WTC11 (cell line): Measurements from ENCODE around the gene RRP1. TPM values are rescaled to one million over a fixed set of nuclear protein-coding genes. Genes with fewer than 3 reads are reported as not detected.

Experiments
- ATAC-seq: fragments of 200-7000 bp; cut with Tn5 transposase; 2 replicates; pipeline ENCODE4 v1.10.0; 2021; ENCODE audit warnings: mild to moderate bottlenecking, moderate library complexity
- CTCF ChIA-PET: fragments of 300-600 bp; sonication (Branson Sonifier 250); formaldehyde crosslinking; loops from one replicate; lab custom pipeline; 2021; ENCODE audit warnings: antibody characterized with exemption; lab: Charles Lee
- POLR2A ChIA-PET: fragments of 350-600 bp; sonication (Branson Sonifier 250); formaldehyde crosslinking; loops from one replicate; lab custom pipeline; 2021; ENCODE audit warnings: antibody characterized with exemption; lab: Charles Lee
- DNase-seq: peaks from one replicate; pipeline ENCODE4 v3.0.0; 2021; ENCODE audit warnings: low spot score
- H3K27ac Mint-ChIP-seq: 2 replicates; pipeline ENCODE4 v1.8.0; 2021; ENCODE audit warnings: mixed read lengths
- H3K27me3 Mint-ChIP-seq: 2 replicates; pipeline ENCODE4 v1.8.0; 2021; ENCODE audit warnings: low read depth, mild to moderate bottlenecking, moderate library complexity, mixed read lengths
- H3K36me3 Mint-ChIP-seq: 2 replicates; pipeline ENCODE4 v1.8.0; 2021; ENCODE audit warnings: mixed read lengths
- H3K4me1 Mint-ChIP-seq: 2 replicates; pipeline ENCODE4 v1.8.0; 2022; ENCODE audit warnings: mixed read lengths
- H3K4me3 Mint-ChIP-seq: 2 replicates; pipeline ENCODE4 v1.8.0; 2021; ENCODE audit warnings: mild to moderate bottlenecking, moderate library complexity, mixed read lengths
- H3K9me3 Mint-ChIP-seq: 2 replicates; pipeline ENCODE4 v1.8.0; 2021; ENCODE audit warnings: mixed read lengths
- ATF1 ChIP-seq: sonication (generic); formaldehyde crosslinking; IDR thresholded peaks from 2 replicates; pipeline ENCODE4 v1.8.1; 2023; ENCODE audit warnings: mild to moderate bottlenecking, moderate library complexity, missing genetic modification reagents
- ATF6 ChIP-seq: sonication (generic); formaldehyde crosslinking; IDR thresholded peaks from 2 replicates; pipeline ENCODE4 v1.8.1; 2023; ENCODE audit warnings: mild to moderate bottlenecking, missing genetic modification reagents
- CDX4 ChIP-seq: fragments of 250-450 bp; sonication (Bioruptor Pico); IDR thresholded peaks from 2 replicates; pipeline ENCODE4 v1.9.0; 2021; ENCODE audit warnings: moderate library complexity, mild to moderate bottlenecking, inconsistent platforms, borderline replicate concordance
- FOXJ3 ChIP-seq: sonication (generic); formaldehyde crosslinking; IDR thresholded peaks from 2 replicates; pipeline ENCODE4 v1.9.0; 2021; ENCODE audit warnings: missing genetic modification reagents, mild to moderate bottlenecking, borderline replicate concordance
- GRHL2 ChIP-seq: fragments of 250-450 bp; sonication (Bioruptor Pico); IDR thresholded peaks from 2 replicates; pipeline ENCODE4 v1.8.0; 2022; ENCODE audit warnings: mild to moderate bottlenecking, moderate library complexity; ENCODE audit not compliant: insufficient replicate concordance, severe bottlenecking
- HMGA2 ChIP-seq: fragments of 250-450 bp; sonication (Bioruptor Pico); IDR thresholded peaks from 2 replicates; pipeline ENCODE4 v1.4.0; 2021; ENCODE audit warnings: mild to moderate bottlenecking, moderate library complexity
- JUN ChIP-seq: sonication (generic); formaldehyde crosslinking; IDR thresholded peaks from 2 replicates; pipeline ENCODE4 v1.8.0; 2023; ENCODE audit warnings: mild to moderate bottlenecking, missing genetic modification reagents
- MXD4 ChIP-seq: fragments of 250-450 bp; sonication (Bioruptor Pico); IDR thresholded peaks from 2 replicates; pipeline ENCODE4 v1.8.0; 2021; ENCODE audit warnings: mild to moderate bottlenecking, moderate library complexity, borderline replicate concordance
- NFE2L1 ChIP-seq: sonication (generic); formaldehyde crosslinking; IDR thresholded peaks from 2 replicates; pipeline ENCODE4 v1.8.1; 2023; ENCODE audit warnings: missing genetic modification reagents
- NR2C2 ChIP-seq: sonication (generic); formaldehyde crosslinking; IDR thresholded peaks from 2 replicates; pipeline ENCODE4 v1.8.0; 2022; ENCODE audit warnings: mild to moderate bottlenecking, missing genetic modification reagents
- SMAD4 ChIP-seq: sonication (generic); formaldehyde crosslinking; IDR thresholded peaks from 2 replicates; pipeline ENCODE4 v1.8.0; 2022; ENCODE audit warnings: mild to moderate bottlenecking, missing genetic modification reagents
- SOX15 ChIP-seq: fragments of 250-450 bp; sonication (Bioruptor Pico); IDR thresholded peaks from 2 replicates; pipeline ENCODE4 v1.9.0; 2021; ENCODE audit warnings: mild to moderate bottlenecking
- ZNF138 ChIP-seq: sonication (generic); formaldehyde crosslinking; conservative IDR thresholded peaks from 2 replicates; pipeline ENCODE4 v1.8.1; 2022; ENCODE audit warnings: mild to moderate bottlenecking, moderate library complexity, missing genetic modification reagents
- ZNF263 ChIP-seq: sonication (generic); formaldehyde crosslinking; IDR thresholded peaks from 2 replicates; pipeline ENCODE4 v1.8.1; 2022; ENCODE audit warnings: low read depth, mild to moderate bottlenecking, moderate library complexity, missing genetic modification reagents
- ZSCAN18 ChIP-seq: fragments of 250-450 bp; sonication (Bioruptor Pico); IDR thresholded peaks from 2 replicates; pipeline ENCODE4 v2.1.2; 2022; ENCODE audit warnings: mild to moderate bottlenecking, moderate library complexity
- total RNA-seq: library from RNA; stranded (reverse); gene quantifications from 3 replicates; pipeline ENCODE4 v1.2.3, GENCODE V29; 2021

Gene RRP1
- total RNA-seq, 1 experiment from 2014 or later = 53.0 TPM

- TF ChIP-seq CDX4 (CRISPR knock-in tag) (no peak), MXD4 (CRISPR knock-in tag) (no peak), GRHL2 (CRISPR knock-in tag) (no peak), FOXJ3 (no peak), NFE2L1 (no peak), ZNF263 (CRISPR knock-in tag) (no peak), ZNF138 (no peak), ATF6 (no peak), JUN (CRISPR knock-in tag) (no peak), ATF1 (CRISPR knock-in tag) (no peak)
Measured at GRCh38 chr21:43832648-43833047, 43.3 kb downstream of the RRP1 start (continued).

- Mint-ChIP-seq H3K27me3 (no peaks in the 10 kb centered on the region; the same call in 1 of the 2 replicates), H3K36me3 (no peaks in the 10 kb centered on the region)
- TF ChIP-seq SMAD4 (CRISPR knock-in tag) = no peak
- TF ChIP-seq ZSCAN18 = no peak
- TF ChIP-seq, all 79 proteins: peak for 0
- Mint-ChIP-seq H3K9me3 (peaks cover 8% of the 10 kb centered on the region), H3K4me1 (no peaks in the 10 kb centered on the region), H3K4me3 (no peak overlapping the region), H3K27ac (no peak overlapping the region)
- POLR2A ChIA-PET = no interaction called here
- CTCF ChIA-PET = interaction anchor here (0.7 to 3.0 kb wide), 3 partner anchors 18 to 141 kb away, joined by 3 to 10 read pairs (median 3); no protein-coding TSS in a partner anchor
- ATAC-seq (no peak), DNase-seq (no peak)
Measured at GRCh38 chr21:43834146-43834905, 44.9 kb downstream of the RRP1 start.

- H3K27me3 Mint-ChIP-seq = no peaks in the 10 kb centered on the region; the same call in 1 of the 2 replicates
- peaks cover 8% of the 10 kb centered on the region for H3K9me3 Mint-ChIP-seq
- no peaks in the 10 kb centered on the region for H3K4me1 Mint-ChIP-seq
- ChIA-PET POLR2A (no interaction called here), CTCF (interaction anchor here (0.7 to 3.0 kb wide), 4 partner anchors 19 to 140 kb away, joined by 3 to 10 read pairs (median 3); no protein-coding TSS in a partner anchor)
- no peak for ATAC-seq
- H3K4me3 Mint-ChIP-seq = no peak overlapping the region
- no peak for TF ChIP-seq SOX15
- no peak for TF ChIP-seq CDX4 (CRISPR knock-in tag)
- DNase-seq = no peak
- H3K27ac Mint-ChIP-seq = no peak overlapping the region
- no peaks in the 10 kb centered on the region for H3K36me3 Mint-ChIP-seq
Measured at GRCh38 chr21:43835050-43835449, 45.7 kb downstream of the RRP1 start.

- ChIA-PET CTCF (interaction anchor here (1.1 to 3.0 kb wide), 4 partner anchors 9 to 106 kb away, joined by 3 to 10 read pairs (median 4); no protein-coding TSS in a partner anchor), POLR2A (no interaction called here)
- Mint-ChIP-seq H3K4me1 (no peaks in the 10 kb centered on the region), H3K4me3 (no peak overlapping the region), H3K27ac (no peak overlapping the region), H3K27me3 (no peaks in the 10 kb centered on the region; the same call in 1 of the 2 replicates), H3K36me3 (no peaks in the 10 kb centered on the region), H3K9me3 (peaks cover 8% of the 10 kb centered on the region)
- DNase-seq (no peak), ATAC-seq (no peak)
- no peak for TF ChIP-seq NR2C2 (CRISPR knock-in tag)
- no peak for TF ChIP-seq HMGA2
Measured at GRCh38 chr21:43835861-43836260, 46.5 kb downstream of the RRP1 start.
